Stimulated activated CD8-positive, alpha-beta memory T cell treated with anti-CD3 and anti-CD28 coated beads, Interleukin-4, amount 100 ng/mL, for 4 hours (primary cell): ENCODE data around the gene NTSR1.
A peak's percentile ranks its signal among the peaks of the same experiment; 100 is the strongest.

Experiments used
- DNase-seq, 2 donors: peaks; one replicate each; pipeline ENCODE4 v3.0.0-alpha.2; 2020; ENCODE audit warnings: low read depth in 2 of 2, low spot score in 1 of 2

Gene NTSR1

DNA sequence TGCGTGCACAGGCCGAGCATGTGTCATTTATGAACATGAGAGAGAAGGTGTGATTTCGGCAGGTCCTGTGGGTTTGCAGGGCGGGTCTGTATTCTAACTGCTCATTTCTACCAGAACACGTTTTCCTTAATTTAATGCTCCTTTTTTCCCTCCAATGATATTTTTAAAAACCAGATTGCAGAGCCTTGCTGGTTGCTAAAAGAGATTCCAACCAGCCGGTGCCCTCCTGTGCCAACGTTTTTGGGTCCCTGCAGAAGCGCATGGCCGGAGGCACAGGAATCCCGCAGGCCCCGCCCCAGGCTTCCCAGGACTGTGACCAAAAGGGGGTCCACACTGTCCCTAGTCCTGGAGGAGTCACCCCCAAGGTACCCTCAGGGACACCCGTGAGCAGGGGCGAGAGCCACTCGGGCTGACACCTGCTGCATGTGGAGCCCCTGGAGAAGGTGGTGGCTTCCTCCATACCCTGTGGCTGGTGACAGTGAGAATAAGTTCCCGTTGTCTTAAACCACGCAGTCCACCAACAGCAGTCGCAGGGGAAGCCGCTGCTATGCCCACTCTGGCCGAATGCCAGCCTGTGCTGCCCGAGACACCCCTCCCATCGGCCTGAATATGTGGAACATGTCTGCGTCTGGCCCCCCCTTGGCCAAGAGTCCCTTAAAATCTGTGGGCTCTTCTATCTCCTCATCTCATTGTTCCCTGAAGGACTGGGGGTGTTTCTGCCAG lies 15.7 kb upstream of the NTSR1 start:
- DNase-seq: no peak

DNA sequence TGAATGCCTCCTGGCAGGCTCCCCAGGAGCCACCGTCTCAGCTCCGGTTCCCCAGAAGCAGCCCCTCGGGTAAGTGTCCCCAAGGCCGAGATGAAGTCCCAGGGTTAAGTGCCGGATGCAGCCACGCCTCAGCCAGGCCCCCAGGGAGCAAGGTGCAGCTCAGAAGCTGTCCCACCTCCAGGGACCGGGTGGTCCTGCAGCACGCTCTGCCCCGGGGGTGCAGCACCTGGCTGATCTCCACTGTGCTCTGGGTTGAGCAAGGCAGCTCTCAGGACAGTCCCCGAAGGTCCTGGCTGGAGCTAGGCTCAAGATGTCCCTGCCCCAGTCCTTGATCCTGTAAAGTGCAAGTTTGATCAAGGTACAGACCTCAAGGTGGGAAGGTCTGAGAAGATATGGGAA lies 15.1 kb upstream of the NTSR1 start:
- no peak for DNase-seq

DNA sequence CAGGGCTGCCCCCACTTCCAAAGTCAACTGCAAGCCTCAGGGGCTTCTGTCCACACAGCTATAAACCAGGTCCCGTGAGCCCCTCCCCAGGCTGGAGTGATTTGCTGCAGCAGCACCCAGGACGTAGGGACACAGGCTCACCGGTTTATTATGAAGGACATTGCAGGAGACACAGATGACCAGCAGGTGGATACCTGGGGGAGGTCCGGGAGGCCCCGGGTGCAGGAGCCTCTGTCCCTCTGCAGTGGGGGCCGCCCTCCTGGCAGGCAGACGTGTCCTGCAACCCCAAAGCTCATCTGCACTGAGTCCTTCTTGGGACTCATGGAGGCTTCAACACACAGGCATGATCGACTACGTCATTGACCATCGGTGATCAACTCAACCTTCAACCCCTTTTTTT lies 14.5 kb upstream of the NTSR1 start:
- DNase-seq: no peak

DNA sequence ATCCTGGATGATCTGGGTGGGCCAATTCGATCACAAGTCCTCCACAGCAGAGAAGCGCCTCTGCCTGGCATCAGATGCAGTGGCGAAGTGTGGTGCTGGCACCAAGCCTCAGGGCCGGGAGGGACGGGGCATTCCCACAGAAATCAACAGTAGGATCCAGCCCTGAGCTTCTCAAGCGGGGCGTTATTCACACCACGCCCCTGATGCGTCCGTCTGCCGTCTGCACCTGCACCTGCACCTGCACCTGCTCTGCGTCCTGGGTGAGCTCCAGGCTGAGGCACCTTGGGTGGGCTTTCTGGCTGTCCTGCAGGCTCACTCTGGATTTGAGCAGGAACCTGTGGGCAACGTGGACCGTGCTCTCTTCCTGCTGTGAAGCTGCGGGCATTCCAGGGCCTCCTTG lies 13.8 kb upstream of the NTSR1 start:
- no peak for DNase-seq

DNA sequence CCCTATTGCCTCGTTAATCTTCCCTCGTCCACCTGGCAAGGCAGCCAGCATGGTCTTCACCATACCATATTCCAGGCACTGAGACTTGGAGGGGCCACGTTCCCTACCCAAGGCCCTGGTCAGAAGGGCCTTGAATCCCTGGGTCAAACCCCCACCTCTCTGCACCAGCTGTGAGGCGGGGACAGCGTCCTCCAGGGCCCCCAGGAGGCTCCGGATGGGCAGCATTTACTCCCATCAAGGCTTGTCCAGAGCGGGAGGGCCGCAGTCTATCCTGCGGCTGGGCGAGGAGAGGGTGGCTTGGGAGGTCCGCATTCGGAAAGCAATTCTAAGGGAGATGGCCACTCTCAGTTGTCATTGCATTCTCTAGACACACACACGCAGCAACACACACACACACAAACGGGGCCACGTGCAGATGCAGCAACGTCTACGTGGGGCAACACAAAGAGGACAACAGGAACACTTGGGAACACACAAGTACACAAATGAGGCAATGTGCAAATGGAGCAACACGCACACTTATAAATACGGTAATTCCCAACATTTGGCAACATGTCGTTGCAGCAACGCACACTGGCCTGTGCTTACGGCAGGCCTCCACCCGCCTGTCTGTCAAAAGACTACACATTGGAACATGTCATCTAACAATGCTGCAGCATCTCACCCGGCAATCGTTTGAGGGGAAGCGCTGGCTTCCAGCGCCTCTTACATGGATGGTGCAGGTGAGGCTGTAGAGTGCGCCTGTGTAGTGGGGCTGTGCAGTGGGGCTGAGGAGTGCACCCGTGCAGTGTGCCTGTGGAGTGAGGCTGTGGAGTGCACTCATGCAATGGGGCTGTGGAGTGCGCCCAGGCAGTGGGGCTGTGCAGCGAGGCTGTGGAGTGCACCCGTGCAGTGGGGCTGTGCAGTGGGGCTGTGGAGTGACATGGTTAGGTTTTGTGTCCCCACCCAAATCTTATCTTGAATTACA lies 12.9 kb upstream of the NTSR1 start:
- DNase-seq: no peak

DNA sequence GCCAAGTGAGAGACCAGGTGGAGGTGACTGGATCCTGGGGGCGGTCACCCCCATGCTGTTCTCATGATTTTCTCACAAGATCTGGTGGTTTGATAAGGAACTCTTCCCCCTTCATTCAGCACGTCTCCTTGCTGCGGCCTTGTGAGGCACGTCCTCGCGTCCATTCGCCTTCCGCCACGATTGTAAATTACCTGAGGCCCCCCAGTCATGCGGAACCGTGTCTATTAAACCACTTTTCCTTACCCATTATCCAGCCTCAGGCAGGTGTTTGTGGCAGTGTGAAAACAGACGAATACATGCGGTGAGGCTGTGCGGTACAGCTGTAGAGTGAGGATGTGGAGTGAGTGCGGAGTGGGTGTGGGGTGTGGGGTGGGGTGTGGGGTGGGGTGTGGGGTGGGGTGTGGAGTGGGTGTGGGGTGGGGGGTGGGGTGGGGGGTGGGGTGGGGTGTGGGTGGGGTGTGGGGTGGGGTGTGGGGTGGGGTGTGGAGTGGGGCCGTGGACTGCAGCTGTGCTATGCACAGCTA lies 12.1 kb upstream of the NTSR1 start:
- no peak for DNase-seq

DNA sequence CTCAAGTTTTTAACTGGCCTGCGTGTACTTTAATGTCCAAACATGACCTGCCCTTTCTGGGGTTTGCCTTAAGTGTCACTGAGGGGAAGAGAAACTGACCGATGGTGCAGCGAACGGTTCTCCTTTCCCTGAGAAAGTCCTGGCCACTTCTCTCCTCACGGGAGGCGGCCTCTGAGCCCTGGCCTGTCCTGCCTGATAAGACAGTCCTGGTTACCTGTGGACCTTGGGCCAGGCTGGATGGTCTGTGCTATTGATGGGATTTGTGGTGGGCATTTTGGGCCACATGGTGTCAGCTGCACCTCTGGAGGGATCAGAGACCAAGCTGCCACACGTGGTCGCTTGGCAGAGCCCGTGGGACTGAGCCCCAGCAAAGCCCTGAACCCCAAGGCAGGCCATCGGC lies 11.6 kb upstream of the NTSR1 start:
- no peak for DNase-seq

DNA sequence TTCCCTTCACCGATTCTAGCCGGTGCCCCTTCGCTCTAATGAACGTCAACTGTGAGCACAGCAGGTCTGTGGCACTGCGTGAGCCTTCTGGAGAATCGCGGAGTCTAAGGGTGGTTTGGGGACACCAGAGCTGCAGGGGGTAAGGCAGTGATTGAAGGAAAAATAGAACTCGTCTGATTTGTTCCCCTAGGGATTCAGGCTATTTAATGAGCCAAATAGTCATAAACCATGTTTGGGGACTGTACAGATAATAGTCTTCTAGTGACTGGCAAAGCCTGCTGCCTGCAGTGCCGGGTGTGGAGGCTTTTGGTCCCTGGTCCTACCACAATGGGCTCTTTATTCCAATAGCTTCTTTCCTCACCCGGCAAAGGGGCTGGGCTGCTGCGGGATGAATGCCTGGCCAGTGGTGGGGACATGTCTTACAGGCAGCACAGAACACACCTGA lies 11.1 kb upstream of the NTSR1 start:
- no peak for DNase-seq

DNA sequence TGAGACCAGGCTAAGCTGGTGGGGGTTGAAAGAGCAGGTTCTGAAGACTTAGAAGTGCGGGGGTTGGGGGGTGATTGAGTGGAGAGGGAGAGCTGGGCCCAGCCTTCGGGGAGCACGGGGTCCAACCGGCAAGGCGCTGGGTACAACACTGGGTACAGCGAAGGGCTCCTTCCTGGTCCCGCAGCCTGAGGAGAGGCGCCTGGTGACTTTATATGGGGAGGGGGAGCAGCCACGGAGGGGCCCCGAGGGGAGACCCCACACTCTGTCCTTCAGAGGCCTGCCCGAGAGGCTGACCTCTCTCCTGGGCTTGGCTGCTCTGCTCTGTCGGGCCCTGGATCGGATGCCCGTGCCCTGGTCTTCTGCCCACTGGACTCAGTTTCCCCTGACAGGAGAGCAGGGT lies 10.4 kb upstream of the NTSR1 start:
- DNase-seq: no peak

DNA sequence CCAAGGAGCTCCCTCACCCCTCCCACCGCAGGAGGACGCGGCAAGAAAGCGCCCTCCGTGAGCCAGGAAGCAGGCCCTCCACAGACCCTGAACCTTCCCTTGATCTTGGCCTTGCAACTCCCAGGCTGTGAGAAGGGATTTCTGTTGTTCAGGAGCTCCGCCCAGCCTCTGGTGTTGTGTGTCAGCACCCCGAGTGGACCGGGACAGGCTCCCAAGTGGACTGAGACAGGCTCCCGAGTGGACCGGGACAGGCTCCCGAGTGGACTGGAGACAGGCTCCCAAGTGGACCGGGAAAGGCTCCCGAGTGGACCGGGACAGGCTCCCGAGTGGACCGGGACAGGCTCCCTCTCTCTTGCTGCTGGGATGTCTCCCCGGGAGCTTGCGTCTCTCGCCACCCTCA lies 9.3 kb upstream of the NTSR1 start:
- DNase-seq: no peak

DNA sequence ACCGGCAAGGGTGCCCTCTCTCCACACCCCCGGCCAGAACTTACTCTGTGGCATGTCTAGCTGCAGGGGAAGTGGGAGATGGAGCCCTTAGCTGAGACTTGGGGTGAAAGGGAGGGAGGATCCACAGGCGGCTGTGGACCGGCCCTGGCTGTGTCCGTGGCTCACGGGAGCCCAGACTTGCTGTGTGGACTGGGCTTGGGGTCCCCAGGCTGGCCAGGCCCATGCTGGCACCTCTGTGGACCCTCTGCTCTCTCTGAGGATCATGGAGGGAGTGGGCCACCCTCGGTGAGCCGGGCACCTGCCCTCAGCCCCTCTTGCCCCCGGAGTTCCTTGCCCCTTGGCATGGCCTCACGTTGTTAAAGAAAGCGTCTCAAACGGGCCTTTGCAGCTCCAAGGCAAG lies 8.9 kb upstream of the NTSR1 start:
- DNase-seq: no peak

DNA sequence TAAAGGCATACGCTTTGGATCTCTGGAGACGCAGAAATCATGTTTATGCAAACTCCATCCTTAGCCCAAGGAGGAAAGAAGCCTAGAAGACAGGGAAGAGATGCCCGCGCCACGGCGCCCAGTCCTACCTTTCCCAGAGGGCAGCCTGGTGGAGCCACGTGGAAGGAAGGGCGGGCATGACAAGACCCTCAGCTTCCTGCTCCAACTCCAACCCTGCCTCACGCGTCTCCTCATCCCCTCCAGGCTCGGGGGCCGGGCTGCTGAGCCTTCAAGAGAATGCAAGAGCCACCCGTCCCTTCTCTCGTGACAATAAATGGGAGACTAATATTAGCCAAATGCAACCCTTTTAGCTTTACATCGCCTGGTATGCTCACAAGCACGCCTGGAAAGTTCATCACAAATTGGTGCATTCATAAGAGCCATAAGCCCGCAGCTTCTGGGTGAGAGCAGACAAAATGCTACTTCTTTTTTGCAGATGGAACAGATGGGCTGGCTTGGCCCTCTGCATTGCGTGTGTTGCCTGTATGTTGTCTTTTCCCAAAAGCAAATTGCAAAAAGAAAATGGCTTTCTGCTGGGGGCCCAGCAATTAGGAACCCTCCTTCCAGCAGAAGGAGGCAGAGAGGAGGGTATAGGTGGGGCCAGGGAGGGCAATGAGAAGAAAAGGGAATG lies 8.2 kb upstream of the NTSR1 start:
- DNase-seq: no peak

DNA sequence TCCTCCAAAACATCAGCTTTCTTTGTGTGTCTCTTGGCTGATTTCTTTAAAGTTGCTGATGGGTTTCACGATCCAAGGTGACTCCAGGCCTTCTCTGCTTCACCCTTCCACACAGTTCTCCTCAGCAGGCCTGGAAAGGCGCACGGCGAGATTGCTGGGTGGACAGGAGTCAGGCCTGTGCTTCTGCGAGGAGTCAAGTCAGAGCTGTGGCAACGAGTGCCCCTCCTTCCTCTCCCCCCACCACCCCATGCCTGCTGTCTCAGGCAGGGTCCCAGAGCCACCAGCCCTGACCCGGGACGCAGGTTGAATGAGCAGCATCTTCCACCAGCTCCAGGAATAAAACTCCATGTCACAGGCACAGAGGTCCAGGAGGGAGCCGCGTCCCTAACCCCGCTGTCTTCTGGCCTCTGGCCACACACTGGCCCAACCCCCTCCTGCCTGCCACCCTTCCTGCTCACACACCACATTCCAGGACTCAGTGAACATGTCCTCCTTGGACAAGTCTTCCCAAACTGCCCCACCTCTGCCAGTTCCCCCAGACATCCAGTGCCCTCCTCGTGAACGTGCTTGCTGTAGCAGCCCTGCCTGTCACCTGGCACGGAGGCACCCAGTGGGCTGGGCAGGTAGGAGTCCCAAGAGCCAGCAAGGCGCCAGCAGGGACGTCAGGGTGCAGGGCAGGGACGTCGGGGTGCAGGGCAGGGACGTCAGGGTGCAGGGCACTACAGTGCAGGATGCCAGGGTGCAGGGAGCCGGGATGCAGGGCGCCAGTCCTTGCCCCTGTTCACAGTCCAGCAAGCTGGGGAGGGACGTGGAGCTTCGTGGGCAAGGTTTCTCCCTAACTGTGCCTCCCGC lies 7.2 kb upstream of the NTSR1 start:
- DNase-seq: no peak

DNA sequence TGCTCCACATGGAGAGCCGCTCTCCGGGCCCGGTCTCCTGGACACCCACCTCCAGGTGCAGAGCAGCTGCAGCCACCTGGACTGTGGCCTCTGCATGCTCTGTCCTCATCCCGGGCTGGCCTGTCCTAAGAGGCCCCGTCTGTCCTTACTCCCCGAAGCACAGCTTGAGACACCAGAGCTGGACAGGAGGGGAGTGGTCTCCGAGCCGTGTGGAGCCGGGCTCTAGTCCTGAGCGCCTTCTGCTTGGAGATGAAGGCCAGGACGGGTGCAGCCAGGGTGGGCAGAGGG lies 6.7 kb upstream of the NTSR1 start:
- DNase-seq: no peak

DNA sequence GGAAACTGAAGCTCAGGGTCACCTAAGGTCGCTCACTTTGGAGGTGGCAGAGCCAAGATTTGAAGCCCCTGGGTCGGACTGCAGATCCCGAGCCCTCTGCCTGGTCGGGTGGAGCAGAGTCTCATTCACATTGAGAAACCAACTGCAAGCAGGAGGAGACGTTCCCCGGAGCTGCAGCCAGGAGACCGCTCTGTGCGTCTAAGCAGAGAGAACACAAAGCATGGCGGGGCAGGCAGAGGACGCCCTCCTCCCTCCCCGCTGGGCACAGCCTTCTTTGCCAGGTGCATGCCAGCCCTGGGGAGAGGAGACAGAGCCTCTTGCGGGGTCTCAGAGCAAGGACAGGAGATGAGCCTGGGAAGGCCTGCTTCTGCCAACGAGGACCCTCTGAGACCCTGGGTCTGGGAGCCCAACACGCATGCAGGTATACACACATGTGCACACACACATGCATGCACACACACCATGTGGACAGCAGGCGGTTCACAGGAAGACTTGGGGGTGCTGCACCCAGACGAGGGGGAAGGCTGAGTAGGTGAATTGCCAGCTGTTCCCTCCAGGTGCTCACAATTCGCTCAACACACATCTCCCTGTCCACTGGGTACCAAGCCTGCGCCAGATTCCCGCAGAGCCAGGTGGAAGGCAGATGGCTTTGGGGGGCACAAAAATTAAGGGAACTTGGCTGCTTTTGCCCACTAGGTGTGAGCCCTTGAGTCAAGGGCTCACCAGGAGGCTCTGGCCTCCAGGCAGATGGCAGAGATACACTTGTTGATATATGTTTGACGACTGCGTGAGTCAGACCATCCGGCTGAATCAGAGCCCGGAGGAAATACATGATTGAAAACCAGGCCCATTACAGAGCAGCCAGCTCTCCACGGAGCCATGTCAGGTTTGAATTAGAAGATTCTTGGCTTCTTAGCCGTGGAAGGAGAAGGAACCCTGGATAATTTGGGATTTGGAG lies 5.5 kb upstream of the NTSR1 start:
- DNase-seq: peak in 1 of 2 donors; percentile 12

DNA sequence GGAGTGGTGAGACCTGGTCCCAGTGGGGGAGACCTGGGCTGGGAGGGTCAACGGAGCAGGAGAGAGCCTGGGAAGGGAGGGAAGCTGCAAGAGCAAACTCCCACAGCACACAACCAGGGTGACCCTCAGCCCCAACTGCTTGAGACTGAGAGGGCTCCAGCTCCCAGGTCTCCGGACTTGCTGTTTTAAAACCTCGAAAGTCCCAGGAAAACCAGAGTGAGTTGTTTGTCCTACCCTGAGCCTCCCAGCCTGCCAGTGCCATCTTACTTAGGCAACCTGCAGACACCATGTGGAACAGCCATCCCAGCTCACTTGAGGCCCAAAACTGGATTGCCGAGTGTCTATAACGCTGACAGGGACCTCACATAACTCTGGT lies 4.8 kb upstream of the NTSR1 start:
- DNase-seq: no peak

DNA sequence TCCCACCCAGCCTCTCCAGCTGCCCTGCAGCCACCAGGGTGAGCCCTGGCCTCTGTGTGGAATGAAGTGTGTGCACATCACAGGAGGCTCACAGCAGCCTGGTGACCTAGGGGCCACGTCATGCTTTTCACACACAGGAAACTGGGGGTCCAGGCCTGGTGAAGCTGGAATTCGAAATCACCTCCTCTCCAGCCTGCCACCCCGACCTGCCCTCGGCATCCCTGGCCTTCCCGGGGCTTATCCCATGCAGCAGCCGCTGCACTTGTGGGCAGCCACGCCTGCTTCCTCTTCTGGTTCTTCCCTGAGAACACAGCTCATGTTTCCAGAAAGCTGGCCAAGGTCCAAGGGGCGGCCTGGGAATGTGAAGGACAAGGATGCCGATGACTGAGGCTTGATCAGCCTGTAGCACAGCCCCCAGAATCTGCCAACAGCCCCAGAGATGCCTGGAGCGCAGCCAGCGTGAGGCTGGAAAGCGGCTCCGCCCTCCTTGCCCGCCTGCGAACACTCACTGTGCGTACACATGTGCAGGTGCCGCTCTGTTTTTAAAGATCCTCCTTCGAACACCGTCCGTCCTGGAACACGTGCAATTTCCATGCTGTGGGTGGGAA lies 4.2 kb upstream of the NTSR1 start:
- DNase-seq: no peak

DNA sequence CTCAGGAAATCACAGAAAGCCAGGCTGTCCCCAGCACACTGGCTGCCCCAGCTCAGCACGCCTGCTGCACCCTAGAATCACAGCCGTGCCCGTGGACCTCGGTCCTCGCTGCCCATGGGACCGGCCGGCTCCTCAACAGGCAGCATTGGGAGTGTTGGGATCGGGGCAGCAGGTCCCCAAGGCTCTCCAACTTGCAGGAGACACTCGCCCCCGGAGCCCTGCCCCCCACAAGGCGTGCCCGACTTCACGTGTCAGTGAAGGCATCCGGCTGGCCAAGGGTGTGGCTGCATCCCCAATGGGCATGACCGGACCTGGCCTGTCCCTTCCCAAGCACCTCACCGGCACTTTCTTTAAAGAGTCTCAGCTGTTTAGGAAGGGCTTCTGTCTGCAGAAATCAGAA lies 3.0 kb upstream of the NTSR1 start:
- no peak for DNase-seq

DNA sequence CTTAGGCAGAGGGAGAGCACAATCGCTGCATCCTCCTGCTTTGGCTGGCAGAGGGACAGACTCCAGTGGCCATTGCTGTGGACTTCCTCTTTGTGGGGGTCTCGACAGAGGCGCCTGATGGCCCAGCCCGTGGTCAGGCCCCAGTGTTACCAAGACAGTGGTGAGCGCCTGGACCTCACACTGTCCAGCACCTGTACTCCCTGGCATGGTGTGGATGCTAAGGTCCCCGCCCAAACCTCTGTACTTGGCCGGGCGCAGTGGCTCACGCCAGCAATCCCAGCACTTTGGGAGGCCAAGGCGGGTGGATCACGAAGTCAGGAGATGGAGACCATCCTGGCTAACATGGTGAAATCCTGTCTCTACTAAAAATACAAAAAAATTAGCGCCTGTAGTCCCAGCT lies 2.3 kb upstream of the NTSR1 start:
- DNase-seq: no peak
